GM21390 (cell line): ENCODE data around the gene A2ML1.
"Not testable (repeated sequence)": the region's sequence is repeated elsewhere in the genome, so short reads cannot be mapped to it uniquely, and the experiment has no call there.

Source experiments
- ATAC-seq: cut with Tn5 transposase; IDR thresholded peaks from one replicate; pipeline ENCODE4 v1.9.1; 2021; ENCODE audit not compliant: unreplicated experiment

A2ML1 gene

DNA sequence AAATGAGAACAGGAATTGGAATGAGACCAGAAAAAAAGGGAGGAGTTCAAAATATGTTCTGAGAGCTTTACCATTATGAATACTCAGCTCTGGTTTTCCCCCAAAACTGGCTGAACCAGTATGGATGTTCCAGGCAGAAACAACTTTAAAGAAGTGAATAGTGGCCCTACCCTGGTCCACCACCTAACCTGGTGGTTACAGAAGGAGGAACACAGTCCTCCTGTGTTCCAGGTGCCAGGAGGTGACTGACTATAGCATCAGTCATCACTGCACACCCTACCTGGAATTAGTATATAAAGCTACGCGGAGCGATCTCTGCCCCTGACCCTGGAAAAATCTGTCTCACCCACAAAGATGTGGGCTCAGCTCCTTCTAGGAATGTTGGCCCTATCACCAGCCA is at the start of gene A2ML1:
Gene A2ML1, plus strand, starts transcription at position 324 of the 400 bp plus-strand sequence. Its CDS starts 31 bp downstream, at position 355.
- ATAC-seq = no peak

DNA sequence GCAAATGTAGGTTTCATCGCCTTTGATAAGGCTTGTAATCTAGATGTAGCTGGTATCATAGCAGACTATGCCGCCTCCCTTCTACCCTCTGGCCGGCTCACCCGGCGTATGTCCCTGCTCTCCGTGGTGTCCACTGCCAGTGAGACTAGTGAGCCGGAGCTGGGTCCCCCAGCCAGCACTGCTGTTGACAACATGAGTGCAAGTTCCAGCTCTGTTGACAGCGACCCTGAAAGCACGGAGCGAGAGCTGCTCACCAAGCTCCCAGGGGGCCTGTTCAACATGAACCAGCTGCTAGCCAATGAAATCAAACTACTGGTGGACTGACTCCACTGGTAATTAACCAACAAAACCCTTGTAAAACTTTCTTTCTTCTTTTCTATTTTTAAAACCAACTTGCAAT is 49.0 kb upstream of the A2ML1 start:
- no peak for ATAC-seq

DNA sequence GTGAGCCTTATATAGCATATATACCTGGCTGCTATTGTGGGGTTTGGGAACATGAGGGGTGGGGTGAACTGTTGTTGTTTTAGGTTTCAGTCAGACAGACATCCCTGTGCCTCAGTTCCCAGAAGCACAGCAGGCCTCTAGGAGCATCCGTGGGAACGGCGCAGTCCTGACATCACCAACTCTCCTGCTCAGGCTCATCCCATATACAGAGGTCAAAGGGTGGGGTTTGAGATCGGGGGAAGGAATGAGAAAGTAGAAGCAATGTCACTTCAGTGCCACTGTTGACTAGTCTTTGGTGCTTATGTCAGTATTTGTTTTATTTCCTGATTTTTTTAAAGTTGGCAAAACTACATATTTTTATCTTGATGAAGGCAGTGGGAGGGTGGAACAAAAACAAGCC is 43.1 kb upstream of the A2ML1 start:
- no peak for ATAC-seq

DNA sequence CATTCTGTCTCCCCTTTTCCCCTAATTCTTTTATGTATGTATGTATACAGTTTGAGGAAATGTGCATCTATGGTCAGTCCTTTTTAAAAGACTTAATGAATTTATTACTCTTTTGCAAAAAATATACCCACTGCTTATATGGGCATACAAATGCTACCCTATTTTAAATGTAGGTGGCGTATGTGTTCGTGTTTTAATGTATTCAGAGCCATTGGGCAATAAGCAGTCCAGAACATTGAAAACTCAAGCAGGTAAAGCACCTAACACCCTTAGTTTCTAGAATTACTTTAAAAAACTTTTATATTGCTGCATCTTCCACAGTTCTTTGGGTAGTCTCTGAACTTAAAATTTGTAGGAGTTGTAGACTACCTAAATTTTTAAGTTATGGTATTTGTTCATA is 42.6 kb upstream of the A2ML1 start:
- no peak for ATAC-seq

DNA sequence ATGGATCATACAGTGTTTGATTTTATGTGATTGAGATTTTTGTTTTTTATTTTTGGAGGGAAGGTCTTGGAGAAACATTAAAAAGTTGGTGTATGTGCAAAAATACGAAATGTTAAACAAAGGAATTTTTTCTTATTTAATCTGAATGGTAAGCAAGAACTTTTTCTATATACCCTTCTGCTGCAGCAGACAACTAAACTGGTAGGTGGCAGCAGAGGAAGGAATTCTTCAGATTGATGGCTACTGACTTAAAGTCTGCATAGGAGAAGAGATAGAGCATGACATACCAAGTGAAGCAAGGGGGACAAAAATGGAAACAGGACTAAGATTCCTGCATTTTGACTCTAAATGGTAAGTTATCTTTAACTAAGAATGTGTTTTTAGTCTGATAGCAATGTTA is 42.0 kb upstream of the A2ML1 start:
- ATAC-seq = no peak

DNA sequence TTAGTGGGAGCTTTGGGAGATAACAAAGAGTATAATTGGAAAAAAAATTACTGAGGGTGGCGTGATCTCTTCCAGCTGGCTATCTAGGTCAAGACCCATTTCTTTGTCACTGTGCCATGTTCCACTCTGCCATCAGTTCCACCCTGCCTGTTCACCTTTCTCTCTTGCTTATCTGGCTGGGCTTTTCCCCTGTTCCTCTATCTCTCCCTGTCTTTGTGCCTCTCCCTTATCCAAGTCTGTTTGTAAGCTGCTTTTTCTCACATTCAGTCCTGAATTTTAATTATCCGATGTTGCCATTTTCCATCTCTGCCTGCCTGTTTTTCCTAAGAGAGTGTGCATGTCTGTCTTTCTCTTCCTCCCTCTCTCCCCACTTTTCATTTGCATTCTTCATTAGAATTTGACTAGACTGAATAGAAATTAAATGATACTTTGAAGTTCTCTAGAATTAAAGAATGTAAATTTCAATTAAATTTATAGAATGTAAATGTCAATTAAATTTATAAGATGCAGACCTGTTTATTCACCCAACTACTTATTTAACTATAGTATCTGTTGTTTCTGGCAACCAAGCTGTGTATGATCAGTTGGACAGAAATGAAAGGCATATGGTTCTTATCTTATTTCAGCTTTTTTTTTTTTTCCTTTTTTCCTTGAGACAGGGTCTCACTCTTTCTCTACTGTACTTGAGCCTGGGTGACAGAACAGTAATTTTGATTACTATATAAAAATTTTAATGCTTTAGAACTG is 40.9 kb upstream of the A2ML1 start:
- ATAC-seq = no peak

DNA sequence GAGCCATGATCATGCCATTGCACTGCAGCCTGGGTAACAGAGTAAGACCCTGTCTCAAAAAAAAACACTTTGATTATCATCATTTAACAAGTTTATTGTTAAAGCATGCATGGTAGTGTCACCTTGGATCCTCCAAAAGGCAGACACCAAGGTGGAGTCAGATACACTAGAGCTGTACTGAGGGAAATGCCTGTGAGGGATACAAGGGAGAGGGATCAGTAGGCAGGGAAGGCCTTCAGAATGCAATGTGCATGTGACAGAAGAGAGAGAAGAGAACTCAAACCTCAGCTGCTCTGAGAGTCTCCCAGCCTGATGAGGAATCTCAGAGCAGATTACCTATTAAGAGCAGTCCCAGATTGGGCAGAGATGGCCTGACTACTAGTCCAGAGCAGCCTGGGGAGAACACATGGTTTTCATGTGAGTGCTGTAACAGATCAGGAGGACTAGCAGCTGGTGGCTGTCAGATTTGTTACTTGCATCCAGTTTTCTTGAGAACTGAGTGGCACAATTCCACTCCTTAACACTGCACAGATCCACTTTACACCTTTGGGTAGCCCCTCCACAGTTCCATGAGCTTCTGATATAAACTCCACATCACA is 38.0 kb upstream of the A2ML1 start:
- no peak for ATAC-seq

DNA sequence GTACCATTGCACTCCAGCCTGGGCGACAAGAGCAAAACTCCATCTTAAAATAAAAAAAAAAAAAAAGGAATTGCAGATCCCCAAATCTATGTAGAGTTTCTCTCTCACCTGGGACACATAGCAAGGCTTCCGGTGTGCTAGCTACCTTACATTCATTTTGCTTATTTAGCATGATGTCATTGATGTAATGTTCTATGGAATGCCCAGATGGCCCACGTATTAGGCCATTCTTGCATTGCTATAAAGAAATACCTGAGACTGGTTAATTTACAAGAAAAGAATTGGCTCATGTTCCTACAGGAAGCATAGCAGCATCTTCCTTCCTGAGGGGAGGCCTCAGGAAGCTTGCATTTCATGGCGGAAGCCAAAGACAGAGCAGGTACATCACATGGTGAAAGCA is 36.9 kb upstream of the A2ML1 start:
- no peak for ATAC-seq

DNA sequence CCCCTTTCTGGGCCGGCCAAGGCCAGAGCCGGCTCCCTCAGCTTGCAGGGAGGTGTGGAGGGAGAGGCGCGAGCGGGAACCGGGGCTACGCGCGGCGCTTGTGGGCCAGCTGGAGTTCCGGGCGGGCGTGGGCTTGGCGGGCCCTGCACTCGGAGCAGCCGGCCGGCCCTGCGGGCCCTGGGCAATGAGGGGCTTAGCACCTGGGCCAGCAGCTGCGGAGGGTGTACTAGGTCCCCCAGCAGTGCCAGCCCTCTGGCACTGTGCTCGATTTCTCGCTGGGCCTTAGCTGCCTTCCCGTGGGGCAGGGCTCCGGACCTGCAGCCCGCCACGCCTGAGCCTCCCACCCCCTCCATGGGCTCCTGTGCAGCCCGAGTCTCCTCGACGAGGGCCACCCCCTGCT is 35.2 kb upstream of the A2ML1 start:
- ATAC-seq = not testable (repeated sequence)

DNA sequence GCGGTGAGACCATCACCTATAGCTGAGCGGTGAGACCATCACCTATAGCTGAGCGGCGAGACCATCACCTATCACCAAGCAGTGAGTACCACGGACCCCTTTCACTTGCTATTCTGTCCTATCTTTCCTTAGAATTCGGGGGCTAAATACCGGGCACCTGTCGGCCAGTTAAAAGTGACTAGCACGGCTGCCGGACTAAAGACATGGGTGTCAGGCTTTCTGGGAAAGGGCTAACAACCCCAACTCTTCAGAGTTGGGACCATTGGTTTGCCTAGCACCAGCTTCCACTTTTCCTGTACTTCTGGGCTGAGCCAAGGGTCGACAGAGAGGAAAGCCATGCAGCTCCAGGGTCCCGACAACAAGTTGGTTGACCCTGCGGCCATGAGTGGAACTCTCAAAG is 33.7 kb upstream of the A2ML1 start:
- not testable (repeated sequence) for ATAC-seq

DNA sequence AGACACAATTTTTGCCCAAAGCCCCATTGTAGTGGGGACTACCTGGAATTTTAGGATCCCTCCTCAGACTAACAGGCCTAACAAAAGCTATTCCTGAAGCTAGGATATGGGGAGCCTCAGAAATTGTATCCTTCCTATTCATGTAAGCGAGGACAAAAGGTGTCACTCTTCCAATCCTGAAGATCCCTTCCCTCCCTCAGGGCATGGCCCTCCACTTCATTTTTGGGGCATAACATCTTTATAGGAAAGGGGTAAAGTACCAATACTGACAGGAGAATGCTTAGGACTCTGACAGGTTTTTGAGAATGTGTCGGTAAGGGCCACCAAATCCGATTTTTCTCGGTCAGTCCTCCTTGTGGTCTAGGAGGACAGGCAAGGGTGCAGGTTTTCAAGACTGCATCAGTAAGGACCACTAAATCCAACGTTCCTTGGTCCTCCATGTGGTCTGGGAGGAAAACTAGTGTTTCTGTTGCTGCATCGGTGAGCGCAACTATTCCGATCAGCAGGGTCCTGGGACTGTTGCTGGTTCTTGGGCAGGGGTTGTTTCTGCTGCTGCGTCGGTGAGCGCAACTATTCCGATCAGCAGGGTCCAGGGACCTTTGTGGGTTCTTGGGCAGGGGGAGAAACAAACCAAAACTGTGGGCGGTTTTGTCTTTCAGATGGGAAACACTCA is 32.9 kb upstream of the A2ML1 start:
- ATAC-seq = not testable (repeated sequence)

DNA sequence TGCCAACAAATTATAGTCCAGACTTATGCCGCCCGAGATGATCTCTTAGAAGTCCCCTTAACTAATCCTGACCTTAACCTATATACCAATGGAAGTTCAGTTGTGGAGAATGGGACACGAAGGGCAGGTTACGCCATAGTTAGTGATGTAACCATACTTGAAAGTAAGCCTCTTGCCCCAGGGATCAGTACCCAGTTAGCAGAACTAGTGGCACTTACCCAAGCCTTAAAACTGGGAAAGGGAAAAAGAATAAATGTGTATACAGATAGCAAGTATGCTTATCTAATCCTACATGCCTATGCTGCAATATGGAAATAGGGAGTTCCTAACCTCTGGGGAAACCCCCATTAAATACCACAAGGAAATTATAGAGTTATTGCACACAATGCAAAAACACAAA is 29.2 kb upstream of the A2ML1 start:
- not testable (repeated sequence) for ATAC-seq

DNA sequence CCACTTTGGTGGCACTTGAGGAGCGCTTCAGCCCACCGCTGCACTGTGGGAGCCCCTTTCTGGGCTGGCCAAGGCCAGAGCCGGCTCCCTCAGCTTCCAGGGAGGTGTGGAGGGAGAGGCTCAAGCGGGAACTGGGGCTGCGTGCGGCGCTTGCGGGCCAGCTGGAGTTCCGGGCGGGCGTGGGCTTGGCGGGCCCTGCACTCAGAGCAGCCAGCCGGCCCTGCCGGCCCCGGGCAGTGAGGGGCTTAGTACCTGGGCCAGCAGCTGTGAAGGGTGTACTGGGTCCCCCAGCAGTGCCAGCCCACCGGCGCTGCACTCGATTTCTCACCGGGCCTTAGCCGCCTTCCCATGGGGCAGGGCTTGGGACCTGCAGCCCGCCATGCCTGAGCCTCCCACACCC is 27.8 kb upstream of the A2ML1 start:
- not testable (repeated sequence) for ATAC-seq

DNA sequence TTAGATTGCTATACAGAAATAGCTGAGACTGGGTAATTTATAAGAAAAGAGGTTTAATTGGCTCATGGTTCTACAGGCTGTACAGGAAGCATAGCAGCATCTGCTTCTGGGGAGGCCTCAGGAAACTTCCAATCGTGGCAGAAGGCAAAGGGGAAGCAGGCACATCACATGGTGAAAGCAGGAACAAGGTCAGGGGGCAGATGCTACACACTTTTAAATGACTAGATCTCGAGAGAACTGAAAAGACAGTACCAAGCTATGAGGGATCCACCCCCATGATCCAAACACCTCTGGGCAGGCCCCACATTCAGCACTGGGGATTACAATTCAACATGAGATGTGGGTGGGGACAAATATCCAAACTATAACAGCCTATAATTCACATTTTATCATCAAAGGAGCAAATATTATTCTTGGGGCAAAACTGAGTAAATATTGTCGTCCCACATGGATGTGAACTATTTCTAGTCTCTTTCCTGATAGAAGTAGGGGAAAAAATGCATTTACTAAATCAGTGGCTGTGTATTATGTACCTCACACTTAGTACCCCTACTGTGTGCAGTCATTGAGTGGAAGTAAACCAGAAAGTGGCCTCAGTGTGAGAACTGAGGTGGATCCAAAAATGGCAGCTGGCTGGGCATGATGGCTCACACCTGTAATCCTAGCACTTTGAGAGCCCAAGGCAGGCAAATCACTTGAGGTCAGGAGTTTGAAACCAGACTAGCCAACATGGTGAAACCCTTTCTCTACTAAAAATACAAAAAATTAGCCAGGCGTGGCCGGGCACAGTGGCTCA is 25.4 kb upstream of the A2ML1 start:
- no peak for ATAC-seq

DNA sequence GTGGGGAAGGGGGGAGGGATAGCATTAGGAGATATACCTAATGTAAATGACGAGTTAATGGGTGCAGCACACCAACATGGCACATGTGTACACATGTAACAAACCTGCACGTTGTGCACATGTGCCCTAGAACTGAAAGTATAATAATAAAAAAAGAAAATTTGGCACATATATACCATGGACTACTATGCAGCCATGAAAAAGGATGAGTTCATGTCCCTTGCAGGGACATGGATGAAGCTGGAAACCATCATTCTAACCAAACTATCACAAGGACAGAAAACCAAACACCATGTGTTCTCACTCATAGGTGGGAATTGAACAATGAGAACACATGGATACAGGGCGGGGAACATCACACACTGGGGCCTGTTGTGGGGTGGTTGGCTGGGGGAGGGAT is 21.2 kb upstream of the A2ML1 start:
- ATAC-seq = not testable (repeated sequence)

DNA sequence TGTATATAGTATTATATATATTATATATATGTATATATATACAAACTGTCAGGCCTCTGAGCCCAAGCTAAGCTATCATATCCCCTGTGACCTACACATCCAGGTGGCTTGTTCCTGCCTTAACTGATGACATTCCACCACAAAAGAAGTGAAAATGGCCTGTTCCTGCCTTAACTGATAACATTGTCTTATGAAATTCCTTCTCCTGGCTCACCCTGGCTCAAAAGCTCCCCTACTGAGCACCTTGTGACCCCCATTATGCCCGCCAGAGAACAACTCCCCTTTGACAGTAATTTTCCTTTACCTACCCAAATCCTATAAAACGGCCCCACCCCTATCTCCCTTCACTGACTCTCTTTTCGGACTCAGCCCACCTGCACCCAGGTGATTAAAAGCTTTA is 17.6 kb upstream of the A2ML1 start:
- ATAC-seq = not testable (repeated sequence)

DNA sequence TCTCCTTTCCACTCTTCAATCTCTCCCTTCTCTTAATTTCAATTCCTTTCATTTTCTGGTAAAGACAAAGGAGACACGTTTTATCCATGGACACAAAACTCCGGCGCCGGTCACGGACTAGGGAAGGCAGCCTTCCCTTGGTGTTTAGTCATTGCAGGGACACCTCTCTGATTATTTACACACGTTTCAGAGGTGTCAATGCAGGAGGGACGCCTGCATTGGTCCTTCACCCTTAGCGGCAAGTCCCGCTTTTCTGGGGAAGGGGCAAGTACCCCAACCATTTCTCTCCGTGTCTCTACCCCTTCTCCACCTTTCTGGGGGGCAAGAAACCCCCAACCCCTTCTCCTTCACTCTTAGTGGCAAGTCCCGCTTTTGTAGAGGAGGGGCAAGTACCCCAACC is 16.9 kb upstream of the A2ML1 start:
- ATAC-seq = not testable (repeated sequence)

DNA sequence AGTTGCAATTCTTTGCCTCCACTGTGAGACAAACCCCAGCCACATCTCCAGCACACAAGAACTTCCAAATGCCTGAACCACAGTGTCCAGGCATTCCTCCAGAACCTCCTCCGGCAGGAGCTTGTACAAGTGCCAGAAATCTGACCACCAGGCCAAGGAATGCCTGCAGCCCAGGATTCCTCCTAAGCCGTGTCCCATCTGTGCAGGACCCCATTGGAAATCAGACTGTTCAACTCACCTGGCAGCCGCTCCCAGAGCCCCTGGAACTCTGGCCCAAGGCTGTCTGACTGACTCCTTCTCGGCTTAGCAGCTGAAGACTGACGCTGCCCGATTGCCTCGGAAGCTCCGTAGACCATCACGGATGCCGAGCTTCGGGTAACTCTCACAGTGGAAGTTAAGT is 15.3 kb upstream of the A2ML1 start:
- not testable (repeated sequence) for ATAC-seq

DNA sequence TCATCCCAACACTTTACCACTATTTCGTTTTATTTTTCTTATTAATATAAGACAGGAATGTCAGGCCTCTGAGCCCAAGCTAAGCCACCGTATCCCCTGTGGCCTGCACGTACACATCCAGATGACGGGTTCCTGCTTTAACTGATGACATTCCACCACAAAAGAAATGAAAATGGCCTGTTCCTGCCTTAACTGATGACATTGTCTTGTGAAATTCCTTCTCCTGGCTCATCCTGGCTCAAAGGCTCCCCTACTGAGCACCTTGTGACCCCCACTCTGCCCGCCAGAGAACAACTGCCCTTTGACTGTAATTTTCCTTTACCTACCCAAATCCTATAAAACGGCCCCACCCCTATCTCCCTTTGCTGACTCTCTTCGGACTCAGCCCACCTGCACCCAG is 12.3 kb upstream of the A2ML1 start:
- not testable (repeated sequence) for ATAC-seq

DNA sequence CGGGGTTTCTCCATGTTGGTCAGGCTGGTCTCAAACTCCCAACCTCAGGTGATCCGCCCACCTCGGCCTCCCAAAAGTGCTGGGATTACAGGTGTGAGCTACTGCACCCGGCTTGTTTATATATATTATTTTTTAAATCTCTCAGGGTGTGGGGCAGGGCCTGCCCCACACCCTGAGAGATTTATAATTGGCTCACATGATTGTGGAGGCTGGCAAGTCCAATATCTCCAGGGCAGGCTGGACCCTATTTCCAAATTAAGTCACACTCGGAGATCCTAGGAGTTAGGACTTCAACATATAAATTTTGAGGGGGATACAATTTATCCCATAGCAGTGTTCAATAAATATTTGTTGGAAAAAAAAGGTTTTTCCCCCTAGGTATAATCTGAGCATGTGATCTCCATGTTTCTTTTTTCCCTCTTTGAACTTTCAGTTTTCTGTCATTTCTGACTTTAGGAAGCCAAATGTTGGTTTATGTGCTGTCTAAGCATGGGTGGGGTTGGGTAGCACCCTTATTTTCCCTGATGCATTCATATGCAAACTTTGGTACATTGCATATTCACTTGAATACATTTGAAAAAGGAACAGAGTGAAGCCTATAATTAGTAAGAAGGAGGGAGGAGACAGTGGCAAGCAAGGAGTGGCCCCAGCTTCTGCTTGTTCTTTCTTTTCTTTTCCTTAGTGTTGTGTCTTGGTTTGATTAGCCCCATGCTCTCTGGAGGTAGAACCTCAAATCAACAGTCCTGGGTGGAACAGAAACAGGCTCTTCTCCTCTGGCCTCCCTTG is 8.7 kb upstream of the A2ML1 start:
- ATAC-seq = no peak
